IMR-90 (cell line): ENCODE data around the gene OSBPL8. TPM values are rescaled to one million over a fixed set of nuclear protein-coding genes. Genes with fewer than 3 reads are reported as not detected.

Experiments
- ATAC-seq: fragments of 200-7000 bp; cut with Tn5 transposase; 2 replicates; pipeline ENCODE4 v1.9.1; 2020; ENCODE audit warnings: low read depth, mild to moderate bottlenecking, moderate library complexity
- BruUV-seq: library from RNA; stranded (reverse); fragments of 400-500 nt; replicated peaks from 2 replicates; lab custom pipeline; 2021; lab: Mats Ljungman, UMichigan
- CTCF ChIA-PET: fragments of 300-600 bp; formaldehyde crosslinking; extraction: SDS; loops from one replicate; lab custom pipeline; 2021; ENCODE audit warnings: antibody characterized with exemption; lab: Yijun Ruan, JAX
- POLR2A ChIA-PET: fragments of 300-600 bp; sonication (Branson Sonifier 250); formaldehyde crosslinking; loops from one replicate; lab custom pipeline; 2022; ENCODE audit warnings: antibody characterized with exemption; ENCODE audit not compliant: unreplicated experiment; lab: Charles Lee
- DNase-seq: peaks from one replicate; pipeline ENCODE4 v3.0.0; 2013
- H2AFZ ChIP-seq: replicated peaks from 2 replicates; pipeline ENCODE3; 2013; ENCODE audit warnings: low read length, mild to moderate bottlenecking; ENCODE audit not compliant: poor library complexity
- H2AK5ac ChIP-seq: 2 replicates; pipeline ENCODE4 v1.6.1; 2013; ENCODE audit warnings: low read depth, low read length, inconsistent platforms
- H2AK9ac ChIP-seq: replicated peaks from 2 replicates; pipeline ENCODE3; 2013; ENCODE audit warnings: mild to moderate bottlenecking, low read depth, low read length, moderate library complexity; ENCODE audit not compliant: poor library complexity
- H2BK120ac ChIP-seq: 2 replicates; pipeline ENCODE4 v1.6.1; 2013; ENCODE audit warnings: low read depth, low read length, inconsistent platforms
- H2BK15ac ChIP-seq: 3 replicates; pipeline ENCODE4 v1.6.1; 2013; ENCODE audit warnings: low read depth, low read length, inconsistent platforms
- H2BK20ac ChIP-seq: 2 replicates; pipeline ENCODE4 v1.6.1; 2013; ENCODE audit warnings: low read depth, mild to moderate bottlenecking, inconsistent platforms, low read length, moderate library complexity
- H2BK5ac ChIP-seq: 2 replicates; pipeline ENCODE4 v1.6.1; 2013; ENCODE audit warnings: mild to moderate bottlenecking, low read depth, low read length, inconsistent platforms; ENCODE audit not compliant: poor library complexity, severe bottlenecking
- H3K14ac ChIP-seq: replicated peaks from 2 replicates; pipeline ENCODE4 v1.6.1; 2013; ENCODE audit warnings: low read depth, low read length, inconsistent platforms
- H3K18ac ChIP-seq: 2 replicates; pipeline ENCODE4 v1.6.1; 2013; ENCODE audit warnings: low read depth, low read length, control low read depth
- H3K23ac ChIP-seq: 2 replicates; pipeline ENCODE4 v1.6.1; 2013; ENCODE audit warnings: low read depth, low read length, inconsistent platforms
- H3K27ac ChIP-seq: 2 replicates; pipeline ENCODE4 v1.5.1; 2013; ENCODE audit warnings: mild to moderate bottlenecking, control low read depth, low read length; ENCODE audit not compliant: insufficient read depth
- H3K27me3 ChIP-seq: 2 replicates; pipeline ENCODE4 v1.6.1; 2013; ENCODE audit warnings: low read length; ENCODE audit not compliant: control insufficient read depth, insufficient read depth
- H3K36me3 ChIP-seq: 2 replicates; pipeline ENCODE4 v1.6.1; 2013; ENCODE audit warnings: low read length, mixed read lengths; ENCODE audit not compliant: control insufficient read depth, insufficient read depth
- H3K4ac ChIP-seq: 2 replicates; pipeline ENCODE4 v1.6.1; 2013; ENCODE audit warnings: low read depth, low read length, inconsistent platforms
- H3K4me1 ChIP-seq: 2 replicates; pipeline ENCODE4 v1.6.1; 2013; ENCODE audit warnings: low read length, mixed read lengths; ENCODE audit not compliant: control insufficient read depth, insufficient read depth
- H3K4me2 ChIP-seq: 2 replicates; pipeline ENCODE4 v1.6.1; 2013; ENCODE audit warnings: low read depth, mild to moderate bottlenecking, control low read depth, low read length, moderate library complexity
- H3K4me3 ChIP-seq: 2 replicates; pipeline ENCODE4 v1.5.1; 2013; ENCODE audit warnings: low read depth, mild to moderate bottlenecking, control low read depth, low read length, moderate library complexity; ENCODE audit not compliant: insufficient read depth
- H3K56ac ChIP-seq: 2 replicates; pipeline ENCODE4 v1.6.1; 2013; ENCODE audit warnings: low read length, inconsistent platforms; ENCODE audit not compliant: insufficient read depth; ENCODE audit errors: extremely low read depth
- H3K79me1 ChIP-seq, 2 experiments: 2 replicates each; pipeline ENCODE4 v1.6.1; 2013; ENCODE audit warnings: low read length in 2 of 2, inconsistent platforms in 1 of 2, low read depth in 1 of 2
- H3K9ac ChIP-seq: 2 replicates; pipeline ENCODE4 v1.6.1; 2013; ENCODE audit warnings: low read depth, low read length, control low read depth
- H3K9me1 ChIP-seq: 2 replicates; pipeline ENCODE4 v1.6.1; 2013; ENCODE audit warnings: low read length, inconsistent platforms; ENCODE audit not compliant: insufficient read depth
- H3K9me3 ChIP-seq: 2 replicates; pipeline ENCODE4 v1.6.1; 2013; ENCODE audit warnings: low read length; ENCODE audit not compliant: control insufficient read depth, insufficient read depth
- H4K20me1 ChIP-seq: 2 replicates; pipeline ENCODE4 v1.6.1; 2013; ENCODE audit warnings: low read length, inconsistent platforms; ENCODE audit not compliant: insufficient read depth
- H4K5ac ChIP-seq: 2 replicates; pipeline ENCODE4 v1.6.1; 2013; ENCODE audit warnings: mild to moderate bottlenecking, low read depth, low read length, control low read depth
- H4K8ac ChIP-seq, 2 experiments: 2 replicates each; pipeline ENCODE4 v1.6.1; 2013; ENCODE audit warnings: low read depth in 2 of 2, low read length in 2 of 2, control low read depth in 1 of 2, inconsistent platforms in 1 of 2
- H4K91ac ChIP-seq: 2 replicates; pipeline ENCODE4 v1.6.1; 2013; ENCODE audit warnings: low read depth, low read length, inconsistent platforms; ENCODE audit not compliant: insufficient read depth
- CHD1 ChIP-seq: IDR thresholded peaks from 2 replicates; pipeline ENCODE4 v1.6.1; 2012; ENCODE audit warnings: low read depth, low read length, improper control_type of control experiment
- CTCF ChIP-seq: conservative IDR thresholded peaks from 2 replicates; pipeline ENCODE4 v1.5.1; 2012; ENCODE audit warnings: mild to moderate bottlenecking, low read depth, low read length, improper control_type of control experiment
- SMC3 ChIP-seq: fragments of 150-350 bp; IDR thresholded peaks from 2 replicates; pipeline ENCODE4 v1.6.1; 2016; ENCODE audit warnings: low read depth, mild to moderate bottlenecking, antibody characterized with exemption, low read length, moderate library complexity
- dilution Hi-C: fragments of 300-500 bp; cut with HindIII; formaldehyde crosslinking; loops from one replicate; pipeline ENCODE4 v1.14.3; 2018; ENCODE audit warnings: low sequenced_read_pairs; ENCODE audit not compliant: unreplicated experiment
- in situ Hi-C: fragments of 300-500 bp; cut with MboI; formaldehyde crosslinking; loops from 3 replicates; pipeline ENCODE4 v1.14.3; 2019; ENCODE audit warnings: low sequenced_read_pairs, inconsistent platforms, mixed read lengths
- intact Hi-C: fragments of 100-400 bp; cut with micrococcal nuclease; formaldehyde crosslinking; loops from 2 replicates; pipeline ENCODE4 v1.10.0; 2022
- polyA plus RNA-seq, 3 experiments: library from polyadenylated mRNA; depleted of rRNA; stranded (reverse); fragments of >200 nt; gene quantifications; 2 replicates each; pipeline ENCODE4 v1.2.3, GENCODE V29; 2012; ENCODE audit warnings: low replicate concordance in 1 of 3
- total RNA-seq: library from RNA; depleted of rRNA; stranded (reverse); fragments of >200 nt; gene quantifications from 2 replicates; pipeline ENCODE4 v1.2.3, GENCODE V29; 2012

Gene OSBPL8
- total and polyA plus RNA-seq, 2 of the 4 experiments (the other 2 are of a cell fraction), result 17.8 to 24.2 TPM

GRCh38 chr12:76402259-76402658 lies 157.3 kb downstream of the OSBPL8 start:
- ChIA-PET POLR2A (no interaction called here), CTCF (no interaction called here)
- H3K27me3 ChIP-seq, result no peaks in the 10 kb centered on the region
- H3K9me3 ChIP-seq, result no peaks in the 10 kb centered on the region
- H3K36me3 ChIP-seq, result peaks cover 2% of the 10 kb centered on the region
- no peak overlapping the region for H2AK9ac ChIP-seq
- 0 out of 2 replicates have a peak, but pooled peaks cover 2% of the 10 kb centered on the region for H3K9me1 ChIP-seq
- no peak overlapping the region for H3K9ac ChIP-seq
- no peak overlapping the region for H3K4me3 ChIP-seq
- ATAC-seq, result no peak
- H3K4me1 ChIP-seq, result no peaks in the 10 kb centered on the region; the same call in 1 of the 2 replicates
- no peak for DNase-seq
- BruUV-seq, result no TSS peak
- no peak overlapping the region for H4K8ac ChIP-seq
- no peak overlapping the region for H3K56ac ChIP-seq
- H2BK20ac ChIP-seq, result no peak overlapping the region
- no peak overlapping the region for H3K18ac ChIP-seq
- in situ Hi-C loops (no loop called here), intact Hi-C loops (no loop called here), dilution Hi-C loops (no loop called here)
- H2BK15ac ChIP-seq, result no peak overlapping the region
- H2BK120ac ChIP-seq, result no peak overlapping the region
- H2AK5ac ChIP-seq, result no peak overlapping the region
- no peak overlapping the region for H4K5ac ChIP-seq
- H3K4ac ChIP-seq, result no peak overlapping the region
- H4K20me1 ChIP-seq, result no peaks in the 10 kb centered on the region
- TF ChIP-seq CHD1, result no peak
- no peak for TF ChIP-seq SMC3
- no peak for TF ChIP-seq CTCF
- no peak overlapping the region for H3K23ac ChIP-seq
- H3K4me2 ChIP-seq, result no peak overlapping the region
- H2BK5ac ChIP-seq, result no peak overlapping the region
- no peak overlapping the region for H2AFZ ChIP-seq
- H3K14ac ChIP-seq, result no peak overlapping the region
- H4K91ac ChIP-seq, result no peak overlapping the region
- peaks cover 0 to 3% of the 10 kb centered on the region in 2 experiments; a peak in 1 of 4 replicates for H3K79me1 ChIP-seq
- no peak overlapping the region for H3K27ac ChIP-seq
